Parathyroid adenoma (tissue), 2 donors: Measurements from ENCODE around the gene TAGLN3.
A peak's percentile ranks its signal among the peaks of the same experiment; 100 is the strongest.

Experiments used
- H2AFZ ChIP-seq: fragments of 300-600 bp; sonication (generic); one replicate; pipeline ENCODE4 v1.7.0; 2017; ENCODE audit warnings: antibody characterized with exemption, mild to moderate bottlenecking
- H3K27ac ChIP-seq: fragments of 300-600 bp; sonication (generic); one replicate; pipeline ENCODE4 v1.7.0; 2017
- H3K27me3 ChIP-seq: fragments of 300-600 bp; sonication (generic); one replicate; pipeline ENCODE4 v1.7.0; 2017; ENCODE audit warnings: low read length; ENCODE audit not compliant: control insufficient read depth, insufficient read depth
- H3K36me3 ChIP-seq: fragments of 300-600 bp; sonication (generic); one replicate; pipeline ENCODE4 v1.7.0; 2017; ENCODE audit warnings: low read length; ENCODE audit not compliant: control insufficient read depth, insufficient read depth
- H3K4me1 ChIP-seq: fragments of 300-600 bp; sonication (generic); one replicate; pipeline ENCODE4 v1.7.0; 2017; ENCODE audit warnings: control low read depth
- H3K4me2 ChIP-seq: fragments of 300-600 bp; sonication (generic); one replicate; pipeline ENCODE4 v1.7.0; 2017; ENCODE audit warnings: low read length
- H3K4me3 ChIP-seq: fragments of 300-600 bp; sonication (generic); one replicate; pipeline ENCODE4 v1.7.0; 2017; ENCODE audit warnings: low read depth, low read length
- H3K79me2 ChIP-seq: fragments of 300-600 bp; sonication (generic); one replicate; pipeline ENCODE4 v1.7.0; 2017; ENCODE audit warnings: control low read depth
- H3K9ac ChIP-seq: fragments of 300-600 bp; sonication (generic); one replicate; pipeline ENCODE4 v1.7.0; 2017; ENCODE audit warnings: mild to moderate bottlenecking
- H3K9me3 ChIP-seq: fragments of 300-600 bp; sonication (generic); one replicate; pipeline ENCODE4 v1.7.0; 2017; ENCODE audit warnings: low read length; ENCODE audit not compliant: control insufficient read depth
- CTCF ChIP-seq: fragments of 300-600 bp; sonication (generic); IDR thresholded peaks from one replicate; pipeline ENCODE4 v1.7.0; 2017; ENCODE audit warnings: antibody characterized with exemption, mild to moderate bottlenecking
- donor health status: primary hyperparathyroidism.

TAGLN3 gene

GRCh38 chr3:111998636-111999483, at the start of gene TAGLN3:
TAGLN3 (plus strand) TSS chr3:111998922; CDS start chr3:111999423, 501 bp downstream.
- no peaks in the 10 kb centered on the region for H3K4me1 ChIP-seq
- H2AFZ ChIP-seq = peak within 1 kb of the TSS; percentile 87
- peak within 1 kb of the TSS; percentile 93 for H3K4me2 ChIP-seq
- H3K4me3 ChIP-seq = peak within 1 kb of the TSS; percentile 50
- TF ChIP-seq CTCF = no peak
- no peak within 1 kb of the TSS for H3K9ac ChIP-seq
- H3K36me3 ChIP-seq = no peaks in the 10 kb centered on the region
- H3K79me2 ChIP-seq = no peaks in the 10 kb centered on the region
- H3K27me3 ChIP-seq = no peaks in the 10 kb centered on the region
- no peaks in the 10 kb centered on the region for H3K9me3 ChIP-seq
- no peak within 1 kb of the TSS for H3K27ac ChIP-seq

DNA sequence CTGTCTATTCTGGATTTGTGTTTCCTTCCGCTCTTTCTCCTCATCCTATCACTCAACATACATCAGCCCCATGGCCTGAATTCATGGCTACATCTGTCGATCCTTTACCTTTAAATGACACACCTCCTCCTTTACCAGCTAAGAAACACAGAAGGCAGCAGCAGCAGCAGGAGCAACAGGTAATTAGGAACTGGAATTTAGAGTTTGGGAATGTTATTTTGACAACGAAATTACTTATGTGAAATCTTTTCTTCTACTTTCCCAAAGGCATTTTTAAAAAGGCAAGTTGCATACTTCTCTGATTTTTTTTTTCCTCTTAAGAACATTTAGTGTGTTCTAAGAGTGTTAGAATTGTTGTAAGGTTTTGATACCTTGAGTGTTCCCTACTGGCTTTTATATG, 49.0 kb upstream of the TAGLN3 start:
- no peaks in the 10 kb centered on the region for H3K79me2 ChIP-seq
- no peaks in the 10 kb centered on the region for H3K27me3 ChIP-seq
- no peak for TF ChIP-seq CTCF
- H2AFZ ChIP-seq = no peak overlapping the region
- no peaks in the 10 kb centered on the region for H3K9me3 ChIP-seq
- H3K4me1 ChIP-seq = no peaks in the 10 kb centered on the region
- no peak overlapping the region for H3K4me3 ChIP-seq
- H3K36me3 ChIP-seq = no peaks in the 10 kb centered on the region
- H3K4me2 ChIP-seq = no peak overlapping the region
- H3K9ac ChIP-seq = no peak overlapping the region
- H3K27ac ChIP-seq = no peak overlapping the region

GRCh38 chr3:111951032-111951431, 47.7 kb upstream of the TAGLN3 start:
- H3K27me3 ChIP-seq = no peaks in the 10 kb centered on the region
- TF ChIP-seq CTCF = no peak
- H3K36me3 ChIP-seq = no peaks in the 10 kb centered on the region
- H3K9ac ChIP-seq = no peak overlapping the region
- H3K4me2 ChIP-seq = no peak overlapping the region
- no peaks in the 10 kb centered on the region for H3K4me1 ChIP-seq
- H3K27ac ChIP-seq = no peak overlapping the region
- no peak overlapping the region for H2AFZ ChIP-seq
- H3K79me2 ChIP-seq = no peaks in the 10 kb centered on the region
- H3K4me3 ChIP-seq = no peak overlapping the region
- no peaks in the 10 kb centered on the region for H3K9me3 ChIP-seq

- Histone ChIP-seq H3K36me3 (no peaks in the 10 kb centered on the region), H3K4me2 (no peak overlapping the region), H3K27ac (no peak overlapping the region), H3K9me3 (no peaks in the 10 kb centered on the region), H3K27me3 (no peaks in the 10 kb centered on the region), H3K4me1 (no peaks in the 10 kb centered on the region), H3K79me2 (no peaks in the 10 kb centered on the region), H3K4me3 (no peak overlapping the region), H3K9ac (no peak overlapping the region), H2AFZ (no peak overlapping the region)
- TF ChIP-seq CTCF = no peak
These were observed 46.6 kb upstream of the TAGLN3 start for GRCh38 chr3:111952086-111952485.
